ENCODE results near the gene MACROD2.

MACROD2 gene

GRCh38 chr20:15760001-15760621 lies 1764.8 kb downstream of the MACROD2 start:
- no peak for DNase-seq (ENCODE audit: low read depth)
- H3K4me3 ChIP-seq (ENCODE audit: low read length), result no peak overlapping the region
- TF ChIP-seq CTCF (conservative IDR thresholded peaks at IDR 0.05; ENCODE audit: low read length), result no peak

GRCh38 chr20:15763366-15763765 lies 1768.0 kb downstream of the MACROD2 start:
- no peak for DNase-seq (ENCODE audit: low read depth)
- H3K4me3 ChIP-seq (ENCODE audit: low read length), result no peak overlapping the region
- no peak for TF ChIP-seq CTCF (conservative IDR thresholded peaks at IDR 0.05; ENCODE audit: low read length)

GRCh38 chr20:15767586-15767985 lies 1772.3 kb downstream of the MACROD2 start:
- no peak overlapping the region for H3K4me3 ChIP-seq (ENCODE audit: low read length)
- TF ChIP-seq CTCF (conservative IDR thresholded peaks at IDR 0.05; ENCODE audit: low read length), result no peak
- no peak for DNase-seq (ENCODE audit: low read depth)

GRCh38 chr20:15767999-15768741 lies 1772.9 kb downstream of the MACROD2 start:
- no peak for DNase-seq (ENCODE audit: low read depth)

GRCh38 chr20:15772826-15773225 lies 1777.5 kb downstream of the MACROD2 start:
- no peak for DNase-seq (ENCODE audit: low read depth)
- TF ChIP-seq CTCF (conservative IDR thresholded peaks at IDR 0.05; ENCODE audit: low read length), result no peak
- H3K4me3 ChIP-seq (ENCODE audit: low read length), result no peak overlapping the region

More at GRCh38 chr20:15767999-15768741, 1772.9 kb downstream of the MACROD2 start:
- TF ChIP-seq CTCF (conservative IDR thresholded peaks at IDR 0.05; ENCODE audit: low read length), result no peak
- no peak overlapping the region for H3K4me3 ChIP-seq (ENCODE audit: low read length)

- H3K4me3 ChIP-seq (ENCODE audit: low read length), result no peak overlapping the region
- DNase-seq (ENCODE audit: low read depth), result no peak
- TF ChIP-seq CTCF (conservative IDR thresholded peaks at IDR 0.05; ENCODE audit: low read length), result no peak
Observed at GRCh38 chr20:15774926-15775325, 1779.6 kb downstream of the MACROD2 start.
